Stimulated activated CD4-positive, alpha-beta T cell treated with anti-CD3 and anti-CD28 coated beads, Interleukin-4, amount 100 ng/mL, for 48 hours (primary cell): ENCODE measurements around the gene ACSL4.
"Not testable (repeated sequence)": the region's sequence is repeated elsewhere in the genome, so short reads cannot be mapped to it uniquely, and the experiment has no call there.

Source experiments
- DNase-seq, 2 donors: peaks; one replicate each; pipeline ENCODE4 v3.0.0-alpha.2; 2020; ENCODE audit warnings: low read depth in 2 of 2

ACSL4 gene

GRCh38 chrX:109732807-109733612 lies at the start of gene ACSL4:
Gene ACSL4, minus strand, starts transcription at chrX:109733257. Its CDS starts 49,894 bp downstream, at chrX:109683363.
- DNase-seq = peak; percentile 64 to 80

- DNase-seq = no peak
These were observed 44.7 kb upstream of the ACSL4 start for GRCh38 chrX:109777749-109778148.

- no peak for DNase-seq
These were observed 43.9 kb upstream of the ACSL4 start for GRCh38 chrX:109776986-109777385.

- no peak for DNase-seq
These were observed 43.4 kb upstream of the ACSL4 start for GRCh38 chrX:109776432-109776831.

- no peak for DNase-seq
These were observed 42.3 kb upstream of the ACSL4 start for GRCh38 chrX:109775386-109775785.

GRCh38 chrX:109774706-109775105 lies 41.6 kb upstream of the ACSL4 start:
- DNase-seq = no peak

GRCh38 chrX:109774136-109774535 lies 41.1 kb upstream of the ACSL4 start:
- DNase-seq = no peak

- DNase-seq = no peak
These were observed 40.3 kb upstream of the ACSL4 start for GRCh38 chrX:109773374-109773773.

- DNase-seq = no peak
These were observed 37.7 kb upstream of the ACSL4 start for GRCh38 chrX:109770780-109771179.

- DNase-seq = no peak
These were observed 27.8 kb upstream of the ACSL4 start for GRCh38 chrX:109760922-109761250.

- no peak for DNase-seq
These were observed 27.3 kb upstream of the ACSL4 start for GRCh38 chrX:109760209-109760921.

- no peak for DNase-seq
These were observed 20.2 kb upstream of the ACSL4 start for GRCh38 chrX:109753256-109753655.

GRCh38 chrX:109751698-109752097 lies 18.6 kb upstream of the ACSL4 start:
- no peak for DNase-seq

- DNase-seq = no peak
These were observed 16.1 kb upstream of the ACSL4 start for GRCh38 chrX:109749207-109749606.

GRCh38 chrX:109747681-109748080 lies 14.6 kb upstream of the ACSL4 start:
- DNase-seq = no peak

GRCh38 chrX:109742722-109743121 lies 9.7 kb upstream of the ACSL4 start:
- DNase-seq = no peak

GRCh38 chrX:109740896-109741295 lies 7.8 kb upstream of the ACSL4 start:
- DNase-seq = not testable (repeated sequence)

- no peak for DNase-seq
These were observed 7.4 kb upstream of the ACSL4 start for GRCh38 chrX:109740433-109740809.

- no peak for DNase-seq
These were observed 6.8 kb upstream of the ACSL4 start for GRCh38 chrX:109739625-109740432.

- no peak for DNase-seq
These were observed 2.2 kb upstream of the ACSL4 start for GRCh38 chrX:109735202-109735744.

- DNase-seq = no peak
These were observed 591 bp upstream of the ACSL4 start for GRCh38 chrX:109733613-109734083.
